ENCODE measurements around the gene TIGIT.

TIGIT gene

DNA sequence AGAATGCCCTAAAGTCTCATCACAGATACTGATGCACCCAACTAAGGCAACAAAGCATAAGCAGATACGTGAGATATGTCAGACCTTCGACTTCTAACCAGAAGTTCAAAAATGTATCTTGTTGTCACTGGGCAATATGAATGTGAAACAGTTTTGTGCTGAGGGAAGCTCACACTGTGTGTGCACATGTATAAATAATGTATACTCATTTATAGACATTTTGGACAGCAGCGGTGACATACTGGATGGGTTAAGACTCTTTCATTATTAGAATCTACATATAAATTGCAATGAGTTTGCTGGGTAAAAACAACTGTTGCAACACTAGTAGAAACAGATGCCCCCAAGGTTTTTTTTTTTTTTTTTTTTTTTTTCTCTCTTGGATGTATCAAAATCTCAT is 37.9 kb downstream of the TIGIT start:
- no peak for DNase-seq (ENCODE audit: low read depth)
- in situ Hi-C loops (cut with HindIII; ENCODE audit: low sequenced_read_pairs): no loop called here

DNA sequence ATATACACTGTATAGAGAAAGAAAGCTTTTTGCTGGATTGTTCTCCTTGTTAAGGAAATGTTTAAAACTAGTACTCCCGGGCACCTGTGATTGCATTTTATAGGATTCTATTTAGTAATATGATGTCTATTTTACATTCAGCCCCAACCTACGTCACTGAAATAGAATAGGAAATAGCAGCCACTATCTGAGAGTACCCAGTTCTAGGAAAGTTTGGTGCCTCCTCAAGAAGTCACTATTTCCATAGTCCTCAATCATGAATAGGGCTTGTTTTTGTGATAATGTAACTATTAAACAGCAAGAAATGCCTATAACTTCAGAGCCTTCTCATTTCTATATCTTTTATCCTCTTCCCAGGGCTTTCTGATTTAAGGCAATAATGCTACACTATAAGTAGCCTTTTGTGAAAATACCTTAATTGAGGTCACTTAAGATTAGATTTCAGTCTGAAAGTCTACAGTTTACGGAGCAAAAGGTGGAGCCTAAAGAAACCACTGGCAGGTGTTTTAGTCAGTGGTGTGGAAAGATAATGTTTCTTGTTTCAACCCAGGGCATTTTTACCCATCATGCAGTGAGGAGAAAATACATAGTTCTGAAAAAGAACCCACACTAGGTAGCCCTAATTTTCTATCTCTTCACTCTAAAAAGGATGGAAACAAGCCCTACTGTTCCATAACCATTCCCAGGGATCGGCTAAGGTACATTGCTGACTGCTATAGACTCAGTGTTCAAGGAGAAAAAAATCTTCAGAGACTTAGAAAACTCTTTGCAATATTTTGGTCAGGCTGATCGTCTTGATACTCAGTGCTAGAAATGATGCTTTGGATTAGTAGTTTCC is 38.7 kb downstream of the TIGIT start:
- TF ChIP-seq, protein P1, sequence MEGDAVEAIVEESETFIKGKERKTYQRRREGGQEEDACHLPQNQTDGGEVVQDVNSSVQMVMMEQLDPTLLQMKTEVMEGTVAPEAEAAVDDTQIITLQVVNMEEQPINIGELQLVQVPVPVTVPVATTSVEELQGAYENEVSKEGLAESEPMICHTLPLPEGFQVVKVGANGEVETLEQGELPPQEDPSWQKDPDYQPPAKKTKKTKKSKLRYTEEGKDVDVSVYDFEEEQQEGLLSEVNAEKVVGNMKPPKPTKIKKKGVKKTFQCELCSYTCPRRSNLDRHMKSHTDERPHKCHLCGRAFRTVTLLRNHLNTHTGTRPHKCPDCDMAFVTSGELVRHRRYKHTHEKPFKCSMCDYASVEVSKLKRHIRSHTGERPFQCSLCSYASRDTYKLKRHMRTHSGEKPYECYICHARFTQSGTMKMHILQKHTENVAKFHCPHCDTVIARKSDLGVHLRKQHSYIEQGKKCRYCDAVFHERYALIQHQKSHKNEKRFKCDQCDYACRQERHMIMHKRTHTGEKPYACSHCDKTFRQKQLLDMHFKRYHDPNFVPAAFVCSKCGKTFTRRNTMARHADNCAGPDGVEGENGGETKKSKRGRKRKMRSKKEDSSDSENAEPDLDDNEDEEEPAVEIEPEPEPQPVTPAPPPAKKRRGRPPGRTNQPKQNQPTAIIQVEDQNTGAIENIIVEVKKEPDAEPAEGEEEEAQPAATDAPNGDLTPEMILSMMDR (IDR thresholded peaks at IDR 0.05; ENCODE audit: low read depth, low read length, missing control alignments): no peak
- H3K4me3 ChIP-seq (ENCODE audit: low read depth, low read length): no peak overlapping the region
- in situ Hi-C loops (cut with HindIII; ENCODE audit: low sequenced_read_pairs): no loop called here

More for the DNA sequence above, 37.9 kb downstream of the TIGIT start:
- no peak overlapping the region for H3K4me3 ChIP-seq (ENCODE audit: low read depth, low read length)
- TF ChIP-seq, protein P1 (IDR thresholded peaks at IDR 0.05; ENCODE audit: low read depth, low read length, missing control alignments): no peak

DNA sequence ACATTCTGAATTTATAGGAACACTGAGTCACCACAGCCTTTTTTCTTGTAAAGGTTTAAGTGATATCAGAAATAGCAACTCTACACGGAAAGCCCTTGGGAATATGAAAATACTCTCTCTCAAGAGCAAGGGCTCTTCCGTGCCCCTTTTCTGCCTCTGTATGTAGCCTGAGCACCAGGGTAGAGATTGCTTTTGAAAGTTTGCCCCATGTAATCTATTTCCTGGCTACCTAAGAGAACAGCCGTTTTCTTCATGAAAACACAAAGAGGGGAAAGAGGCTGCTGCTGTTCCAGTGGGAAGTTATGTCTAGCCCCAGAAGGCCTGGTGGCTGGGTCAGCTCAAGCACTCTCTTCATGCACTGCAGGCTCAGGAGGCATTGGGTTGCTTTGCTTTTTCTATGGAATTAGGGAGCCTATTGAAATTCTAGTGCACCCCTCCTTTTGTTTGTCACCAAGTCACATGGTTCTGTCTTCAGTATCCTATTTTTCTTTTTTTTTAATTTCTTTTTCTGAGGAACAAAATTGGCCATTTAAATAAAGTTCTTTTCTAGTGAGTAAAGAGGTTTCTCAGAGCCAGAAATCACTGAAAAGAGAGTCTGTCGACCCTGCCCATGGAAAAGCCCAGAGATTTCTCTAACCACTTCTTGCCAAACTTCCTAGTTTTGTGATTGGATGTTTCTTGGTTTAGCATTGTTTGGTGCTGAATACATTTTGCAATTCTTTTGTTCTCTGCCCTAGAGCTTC is 39.5 kb downstream of the TIGIT start:
- no peak overlapping the region for H3K4me3 ChIP-seq (ENCODE audit: low read depth, low read length)
- in situ Hi-C loops (cut with HindIII; ENCODE audit: low sequenced_read_pairs): no loop called here
- no peak for DNase-seq (ENCODE audit: low read depth)
- TF ChIP-seq, protein P1 (IDR thresholded peaks at IDR 0.05; ENCODE audit: low read depth, low read length, missing control alignments): no peak

More for the DNA sequence above, 38.7 kb downstream of the TIGIT start:
- DNase-seq (ENCODE audit: low read depth): no peak

DNA sequence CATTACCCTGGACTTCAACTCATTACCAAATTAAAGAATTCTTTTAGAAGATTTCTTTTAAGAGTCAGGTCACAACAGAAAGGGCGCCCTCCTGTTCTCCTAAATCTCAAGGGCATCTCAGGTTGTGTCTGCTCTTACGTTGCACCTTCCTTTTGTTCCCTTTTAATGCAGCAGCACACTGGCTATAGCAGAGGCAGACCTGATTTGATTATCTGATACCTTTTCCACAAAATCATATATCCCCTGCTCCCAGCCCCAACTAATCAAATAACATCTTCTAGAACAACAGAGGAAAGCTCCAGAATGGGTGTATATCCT is 40.1 kb downstream of the TIGIT start:
- in situ Hi-C loops (cut with HindIII; ENCODE audit: low sequenced_read_pairs): no loop called here
- TF ChIP-seq, protein P1 (IDR thresholded peaks at IDR 0.05; ENCODE audit: low read depth, low read length, missing control alignments): no peak
- H3K4me3 ChIP-seq (ENCODE audit: low read depth, low read length): no peak overlapping the region
- DNase-seq (ENCODE audit: low read depth): no peak

DNA sequence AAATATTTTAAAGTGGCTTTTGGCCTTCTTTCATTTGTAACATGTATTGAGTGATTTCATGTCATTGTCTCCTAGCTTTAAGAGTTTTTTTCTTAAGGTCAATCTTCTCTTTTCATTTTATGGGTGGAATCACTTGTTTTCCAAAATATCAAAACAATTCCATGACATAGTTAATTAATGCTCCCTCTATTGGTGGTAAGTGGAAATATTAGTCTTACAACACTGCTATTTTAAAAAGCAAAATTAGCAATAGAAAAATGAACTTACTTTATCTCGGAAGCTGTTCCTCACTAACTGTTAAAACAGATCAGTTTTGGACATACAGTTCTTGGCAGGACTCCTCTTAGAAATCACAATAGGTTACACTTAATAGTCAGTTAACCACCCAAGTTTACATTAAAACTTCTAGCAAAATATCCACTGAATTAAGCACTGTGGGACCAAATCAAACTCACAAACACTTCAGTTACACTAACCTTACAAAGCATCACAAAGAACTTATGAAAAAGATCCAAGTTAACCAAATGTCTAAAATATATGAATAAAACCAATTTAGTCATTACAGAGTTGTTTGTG is 42.4 kb downstream of the TIGIT start:
- TF ChIP-seq, protein P1 (IDR thresholded peaks at IDR 0.05; ENCODE audit: low read depth, low read length, missing control alignments): no peak
- H3K4me3 ChIP-seq (ENCODE audit: low read depth, low read length): no peak overlapping the region
- in situ Hi-C loops (cut with HindIII; ENCODE audit: low sequenced_read_pairs): no loop called here
- DNase-seq (ENCODE audit: low read depth): no peak

DNA sequence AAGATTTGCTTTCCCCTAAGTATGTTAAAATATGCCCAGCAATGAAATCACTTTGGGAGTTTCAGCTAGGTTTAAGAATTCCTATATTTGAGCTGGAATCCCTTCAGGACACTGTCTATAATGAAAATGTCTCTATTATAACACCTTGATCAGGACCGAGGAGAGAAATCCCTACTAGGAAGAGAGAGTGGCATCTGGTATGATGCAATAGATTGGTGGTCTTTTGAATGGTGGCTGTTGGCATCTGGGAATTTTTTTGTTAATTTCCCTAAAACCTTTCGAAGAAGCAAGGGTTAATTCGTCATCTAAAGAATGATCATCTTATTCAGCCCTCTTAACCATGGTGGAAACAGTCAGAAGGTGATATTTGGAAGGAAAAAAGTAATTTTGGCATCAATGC is 43.0 kb downstream of the TIGIT start:
- no peak for DNase-seq (ENCODE audit: low read depth)
- TF ChIP-seq, protein P1 (IDR thresholded peaks at IDR 0.05; ENCODE audit: low read depth, low read length, missing control alignments): no peak
- in situ Hi-C loops (cut with HindIII; ENCODE audit: low sequenced_read_pairs): no loop called here
- no peak overlapping the region for H3K4me3 ChIP-seq (ENCODE audit: low read depth, low read length)

Measured in astrocyte of the cerebellum (primary cell).